GM19025 (cell line): ENCODE results near the gene KMT2B.

Experiments
- ATAC-seq: cut with Tn5 transposase; IDR thresholded peaks from one replicate; pipeline ENCODE4 v1.9.1; 2021; ENCODE audit warnings: mild to moderate bottlenecking, low read depth, moderate library complexity; ENCODE audit not compliant: unreplicated experiment

KMT2B gene

GRCh38 chr19:35727053-35727955 is 9.5 kb downstream of the KMT2B start:
- ATAC-seq = no peak

GRCh38 chr19:35727956-35728706 is 10.3 kb downstream of the KMT2B start:
- no peak for ATAC-seq

- no peak for ATAC-seq
Measured at GRCh38 chr19:35729021-35729420, 11.2 kb downstream of the KMT2B start.

GRCh38 chr19:35729763-35730162 is 12.0 kb downstream of the KMT2B start:
- ATAC-seq = no peak

GRCh38 chr19:35730326-35730725 is 12.5 kb downstream of the KMT2B start:
- no peak for ATAC-seq

- no peak for ATAC-seq
Measured at GRCh38 chr19:35731353-35731752, 13.6 kb downstream of the KMT2B start.

GRCh38 chr19:35731779-35732405 is 14.1 kb downstream of the KMT2B start:
- ATAC-seq = no peak

- no peak for ATAC-seq
Measured at GRCh38 chr19:35732540-35733179, 14.9 kb downstream of the KMT2B start.

GRCh38 chr19:35733180-35734125 is 15.7 kb downstream of the KMT2B start:
- no peak for ATAC-seq

GRCh38 chr19:35734273-35734672 is 16.5 kb downstream of the KMT2B start:
- ATAC-seq = no peak

GRCh38 chr19:35734889-35735288 is 17.1 kb downstream of the KMT2B start:
- no peak for ATAC-seq

- no peak for ATAC-seq
Measured at GRCh38 chr19:35736913-35737886, 19.4 kb downstream of the KMT2B start.

GRCh38 chr19:35738021-35738886 is 20.5 kb downstream of the KMT2B start:
- no peak for ATAC-seq

GRCh38 chr19:35738887-35739229 is 21.1 kb downstream of the KMT2B start:
- ATAC-seq = no peak

- ATAC-seq = no peak
Measured at GRCh38 chr19:35739275-35740107, 21.7 kb downstream of the KMT2B start.

GRCh38 chr19:35740108-35740422 is 22.3 kb downstream of the KMT2B start:
- peak; percentile 20 for ATAC-seq
